Measurements from ENCODE around the gene FIBIN. TPM values are rescaled to one million over a fixed set of nuclear protein-coding genes. Genes with fewer than 3 reads are reported as not detected.
A peak's percentile ranks its signal among the peaks of the same experiment; 100 is the strongest.

FIBIN gene
- total and polyA plus RNA-seq, 2 donors from 2014 or later: 14.5 to 85.4 TPM

DNA sequence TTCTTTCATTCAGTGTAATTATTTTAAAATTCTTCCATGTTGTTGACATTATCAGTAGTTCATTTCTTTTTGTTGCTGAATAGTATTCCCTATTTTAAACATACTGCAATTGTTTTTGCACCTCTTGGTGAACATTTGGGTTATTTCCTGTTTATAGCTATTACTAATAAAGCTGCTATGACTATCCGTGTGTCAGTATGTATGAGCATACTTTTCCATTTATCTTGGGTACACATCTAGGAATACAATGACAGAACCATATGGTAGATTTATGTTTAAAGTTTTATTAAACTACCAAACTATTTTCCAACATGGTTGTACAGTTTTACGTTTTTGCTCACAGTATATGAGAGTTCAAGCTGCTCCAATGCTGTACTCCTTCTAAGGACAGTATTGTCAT, 22.0 kb upstream of the FIBIN start:
- intact Hi-C loops (cut with DNase I): no loop called here
- Histone ChIP-seq H3K27ac (ENCODE audit: low read depth in 2 of 2, low read length in 2 of 2) (no peak overlapping the region), H3K27me3 (ENCODE audit: control insufficient read depth, insufficient read depth, low read length) (no peaks in the 10 kb centered on the region), H3K4me3 (ENCODE audit: low read length in 3 of 3) (no peak overlapping the region), H3K9ac (ENCODE audit: low read length in 3 of 3) (no peak overlapping the region), H3K9me3 (ENCODE audit: control insufficient read depth in 2 of 3, insufficient read depth in 1 of 3, low read length in 3 of 3) (no peaks in the 10 kb centered on the region), H3K36me3 (ENCODE audit: control insufficient read depth in 2 of 3, insufficient read depth in 3 of 3, low read length in 3 of 3) (no peaks in the 10 kb centered on the region), H3K4me1 (ENCODE audit: control insufficient read depth in 2 of 3, insufficient read depth in 2 of 3, low read depth in 1 of 3, low read length in 3 of 3) (no peaks in the 10 kb centered on the region)
- TF ChIP-seq, protein P1, sequence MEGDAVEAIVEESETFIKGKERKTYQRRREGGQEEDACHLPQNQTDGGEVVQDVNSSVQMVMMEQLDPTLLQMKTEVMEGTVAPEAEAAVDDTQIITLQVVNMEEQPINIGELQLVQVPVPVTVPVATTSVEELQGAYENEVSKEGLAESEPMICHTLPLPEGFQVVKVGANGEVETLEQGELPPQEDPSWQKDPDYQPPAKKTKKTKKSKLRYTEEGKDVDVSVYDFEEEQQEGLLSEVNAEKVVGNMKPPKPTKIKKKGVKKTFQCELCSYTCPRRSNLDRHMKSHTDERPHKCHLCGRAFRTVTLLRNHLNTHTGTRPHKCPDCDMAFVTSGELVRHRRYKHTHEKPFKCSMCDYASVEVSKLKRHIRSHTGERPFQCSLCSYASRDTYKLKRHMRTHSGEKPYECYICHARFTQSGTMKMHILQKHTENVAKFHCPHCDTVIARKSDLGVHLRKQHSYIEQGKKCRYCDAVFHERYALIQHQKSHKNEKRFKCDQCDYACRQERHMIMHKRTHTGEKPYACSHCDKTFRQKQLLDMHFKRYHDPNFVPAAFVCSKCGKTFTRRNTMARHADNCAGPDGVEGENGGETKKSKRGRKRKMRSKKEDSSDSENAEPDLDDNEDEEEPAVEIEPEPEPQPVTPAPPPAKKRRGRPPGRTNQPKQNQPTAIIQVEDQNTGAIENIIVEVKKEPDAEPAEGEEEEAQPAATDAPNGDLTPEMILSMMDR (IDR thresholded peaks at IDR 0.05; ENCODE audit: borderline replicate concordance, extremely low read depth, insufficient read depth): no peak
- DNase-seq: no peak
- no peak for FAIRE-seq

DNA sequence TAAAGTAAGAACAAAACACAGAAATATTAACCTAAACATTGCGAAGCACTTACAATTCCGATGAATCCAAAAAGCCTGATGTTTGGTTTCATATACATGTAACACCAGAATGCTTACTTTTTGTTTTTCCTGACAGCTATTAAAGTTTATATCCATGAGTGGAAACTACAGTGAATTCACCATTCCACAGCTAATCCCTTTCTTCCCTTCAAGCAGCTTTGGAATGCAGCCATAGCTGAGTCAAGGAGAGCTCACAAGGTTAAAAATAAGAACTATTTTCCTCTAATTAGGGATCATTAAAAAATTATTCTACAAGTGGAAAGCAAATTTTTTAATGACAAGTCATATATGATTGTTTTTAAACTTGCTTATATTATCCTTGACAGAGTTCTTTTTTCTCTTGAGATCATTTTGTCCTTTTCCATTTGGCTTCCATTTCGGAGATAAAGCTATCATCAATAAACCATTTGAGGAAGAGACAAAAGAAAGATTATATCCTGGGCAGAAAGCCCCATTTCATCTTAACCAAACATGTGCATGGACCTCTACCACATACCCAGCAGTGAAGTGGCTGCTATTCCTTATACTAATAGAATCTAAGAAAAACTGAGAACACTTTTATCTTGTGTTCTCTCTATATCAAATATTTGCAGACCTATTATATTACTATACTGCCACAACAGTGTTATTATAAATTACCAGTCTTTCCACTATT, 19.7 kb upstream of the FIBIN start:
- no peaks in the 10 kb centered on the region for H3K27me3 ChIP-seq (ENCODE audit: control insufficient read depth, insufficient read depth, low read length)
- FAIRE-seq: no peak
- peak in 1 of 5 donors; percentile 38 for DNase-seq
- TF ChIP-seq, protein P1 (IDR thresholded peaks at IDR 0.05; ENCODE audit: borderline replicate concordance, extremely low read depth, insufficient read depth): no peak
- intact Hi-C loops (cut with DNase I): no loop called here
- no peak overlapping the region for H3K27ac ChIP-seq (ENCODE audit: low read depth in 2 of 2, low read length in 2 of 2)
- no peak overlapping the region for H3K4me3 ChIP-seq (ENCODE audit: low read length in 3 of 3)
- H3K4me1 ChIP-seq (ENCODE audit: control insufficient read depth in 2 of 3, insufficient read depth in 2 of 3, low read depth in 1 of 3, low read length in 3 of 3): no peaks in the 10 kb centered on the region
- H3K9ac ChIP-seq (ENCODE audit: low read length in 3 of 3): no peak overlapping the region
- H3K9me3 ChIP-seq (ENCODE audit: control insufficient read depth in 2 of 3, insufficient read depth in 1 of 3, low read length in 3 of 3): peaks cover 0 to 3% (median 0%) of the 10 kb centered on the region in 3 donors
- H3K36me3 ChIP-seq (ENCODE audit: control insufficient read depth in 2 of 3, insufficient read depth in 3 of 3, low read length in 3 of 3): no peaks in the 10 kb centered on the region

DNA sequence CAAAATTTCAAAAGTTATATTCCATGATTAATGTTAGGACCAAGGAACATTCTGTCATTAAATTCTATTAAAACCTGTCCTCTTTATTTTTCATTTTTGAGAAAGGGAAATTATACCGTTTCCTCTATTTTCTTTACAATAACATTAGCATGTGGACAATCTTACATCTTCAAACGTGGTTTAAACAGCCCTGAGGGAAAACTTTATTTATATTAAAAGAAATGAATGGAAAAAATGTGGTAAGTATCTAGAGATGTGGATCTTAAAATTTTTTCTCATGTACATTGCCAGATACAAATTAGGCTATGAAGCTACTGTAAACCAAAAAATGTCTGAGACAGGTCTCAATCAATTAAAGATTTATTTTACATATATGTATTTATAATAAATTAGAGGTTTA, 18.9 kb upstream of the FIBIN start:
- DNase-seq: no peak
- TF ChIP-seq, protein P1 (IDR thresholded peaks at IDR 0.05; ENCODE audit: borderline replicate concordance, extremely low read depth, insufficient read depth): no peak
- H3K27ac ChIP-seq (ENCODE audit: low read depth in 2 of 2, low read length in 2 of 2): no peak overlapping the region
- intact Hi-C loops (cut with DNase I): no loop called here
- H3K27me3 ChIP-seq (ENCODE audit: control insufficient read depth, insufficient read depth, low read length): no peaks in the 10 kb centered on the region
- no peaks in the 10 kb centered on the region for H3K36me3 ChIP-seq (ENCODE audit: control insufficient read depth in 2 of 3, insufficient read depth in 3 of 3, low read length in 3 of 3)
- H3K4me3 ChIP-seq (ENCODE audit: low read length in 3 of 3): no peak overlapping the region
- no peak overlapping the region for H3K9ac ChIP-seq (ENCODE audit: low read length in 3 of 3)
- no peaks in the 10 kb centered on the region for H3K4me1 ChIP-seq (ENCODE audit: control insufficient read depth in 2 of 3, insufficient read depth in 2 of 3, low read depth in 1 of 3, low read length in 3 of 3)
- H3K9me3 ChIP-seq (ENCODE audit: control insufficient read depth in 2 of 3, insufficient read depth in 1 of 3, low read length in 3 of 3): peaks cover 0 to 7% (median 0%) of the 10 kb centered on the region in 3 donors
- no peak for FAIRE-seq
